Cortex of kidney (tissue), 1 donor: ENCODE data around the gene TMEFF2.
"Not testable (repeated sequence)": the region's sequence is repeated elsewhere in the genome, so short reads cannot be mapped to it uniquely, and the experiment has no call there.

ENCODE experiments used
- DNase-seq: peaks from one replicate; lab custom pipeline; 2025; lab: John Stamatoyannopoulos, UW

Gene TMEFF2

DNA sequence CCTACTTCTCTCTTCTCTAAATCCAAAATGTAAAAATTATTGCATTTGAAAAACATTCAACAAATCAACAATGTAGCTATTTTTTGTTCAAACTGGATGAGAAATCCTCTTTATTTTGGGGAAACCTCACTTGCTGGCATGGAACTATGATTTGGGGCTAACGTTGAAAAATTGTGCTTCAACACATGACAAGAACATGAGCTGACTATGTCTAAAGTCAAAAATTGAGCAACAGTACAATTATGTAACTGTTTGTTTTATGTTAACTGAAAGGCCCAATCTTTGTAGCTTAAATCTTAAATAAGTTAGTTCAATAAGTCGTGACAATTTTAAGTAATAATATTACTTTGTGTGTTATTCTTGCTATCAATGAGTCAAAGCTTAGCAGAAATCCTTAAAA lies 67.3 kb downstream of the TMEFF2 start:
- DNase-seq = no peak

DNA sequence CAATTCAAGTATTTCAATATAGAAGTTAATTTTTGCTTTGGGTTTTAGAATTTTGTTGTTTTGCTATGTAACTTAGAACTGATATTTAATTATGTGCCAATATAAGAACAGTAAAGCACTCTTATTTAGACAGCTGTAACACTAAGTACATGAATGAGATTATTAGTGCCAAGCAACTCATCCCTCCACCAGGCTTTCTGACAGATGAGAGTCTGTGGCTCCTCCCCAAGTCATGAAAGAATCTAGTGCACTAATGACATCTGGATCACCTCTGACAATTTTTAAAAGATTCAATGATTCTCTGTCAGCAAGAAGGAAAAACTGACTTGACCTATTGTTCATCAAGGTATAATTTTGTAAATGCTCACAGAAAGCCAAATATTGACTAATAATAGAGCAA lies 67.8 kb downstream of the TMEFF2 start:
- no peak for DNase-seq

DNA sequence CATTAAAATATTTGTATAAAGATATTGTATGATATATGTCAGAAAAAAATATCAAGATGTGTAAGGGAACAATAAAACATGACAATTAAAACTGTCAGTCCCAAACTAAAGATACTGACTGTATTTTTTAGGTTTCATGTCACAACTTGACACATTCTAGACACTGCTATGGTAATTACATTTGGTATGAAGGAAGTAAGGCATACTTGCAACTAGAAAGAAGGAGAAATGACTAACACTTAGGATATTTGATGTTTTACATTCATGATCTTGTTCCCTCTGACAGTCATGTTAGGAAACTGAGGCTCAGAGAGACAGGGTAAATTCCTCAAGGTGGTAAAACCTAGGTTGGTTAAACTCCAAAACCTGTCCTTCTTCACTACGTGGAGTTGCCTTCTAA lies 68.3 kb downstream of the TMEFF2 start:
- no peak for DNase-seq

DNA sequence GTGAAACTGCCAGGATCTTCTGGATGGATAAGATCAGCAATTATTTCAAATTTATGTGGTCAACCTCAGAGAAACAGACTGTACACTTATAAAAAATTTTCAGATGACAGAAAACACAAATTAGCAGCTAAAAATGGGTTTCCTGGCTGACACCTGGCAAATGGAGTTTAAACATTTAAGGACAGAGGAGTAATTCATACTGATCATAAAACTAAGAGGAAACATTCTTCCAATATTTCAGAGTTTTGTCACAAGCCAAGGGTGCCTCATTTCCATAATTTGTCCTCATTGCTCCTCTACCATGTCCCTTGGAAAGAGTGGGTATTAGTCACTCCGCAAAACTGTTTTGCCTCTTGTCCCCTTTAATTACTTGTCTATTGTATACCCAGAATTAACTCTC lies 70.2 kb downstream of the TMEFF2 start:
- DNase-seq = no peak

DNA sequence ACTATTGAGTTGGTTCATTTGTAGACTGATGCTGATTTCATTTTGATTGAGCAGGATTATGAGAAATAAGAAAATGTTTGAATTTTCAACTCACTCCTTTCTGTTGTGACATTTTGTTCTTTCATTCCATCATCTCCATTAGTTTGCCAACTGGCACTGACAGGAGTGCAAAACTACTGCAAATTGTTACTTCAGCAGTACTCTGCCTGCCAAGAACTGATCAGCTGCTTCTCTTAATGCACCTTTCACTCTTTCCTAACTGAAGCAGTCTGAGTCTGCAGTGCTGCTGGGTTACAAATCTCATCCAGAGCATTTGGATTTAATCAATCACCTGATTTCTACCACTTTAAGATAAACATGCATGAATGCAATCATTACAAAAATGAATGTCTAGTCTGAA lies 70.9 kb downstream of the TMEFF2 start:
- no peak for DNase-seq

DNA sequence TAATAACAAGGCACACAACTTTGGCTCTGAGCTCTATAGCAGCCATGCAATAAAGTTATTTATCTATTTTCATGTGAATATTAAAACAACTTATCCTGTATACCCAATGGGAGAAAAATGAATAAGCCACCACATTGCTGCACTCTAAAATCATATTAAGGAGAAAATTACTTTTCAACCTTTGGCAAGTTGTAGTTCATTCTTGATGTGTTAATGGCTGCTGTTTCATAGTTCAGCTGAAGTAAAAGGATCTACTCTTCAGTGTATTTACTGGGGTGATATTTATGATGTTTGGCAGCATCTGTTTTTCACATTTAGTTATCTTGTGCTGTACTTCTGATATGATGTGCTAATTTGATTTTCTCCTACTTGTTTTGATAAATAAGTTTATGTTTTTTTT lies 71.8 kb downstream of the TMEFF2 start:
- no peak for DNase-seq

DNA sequence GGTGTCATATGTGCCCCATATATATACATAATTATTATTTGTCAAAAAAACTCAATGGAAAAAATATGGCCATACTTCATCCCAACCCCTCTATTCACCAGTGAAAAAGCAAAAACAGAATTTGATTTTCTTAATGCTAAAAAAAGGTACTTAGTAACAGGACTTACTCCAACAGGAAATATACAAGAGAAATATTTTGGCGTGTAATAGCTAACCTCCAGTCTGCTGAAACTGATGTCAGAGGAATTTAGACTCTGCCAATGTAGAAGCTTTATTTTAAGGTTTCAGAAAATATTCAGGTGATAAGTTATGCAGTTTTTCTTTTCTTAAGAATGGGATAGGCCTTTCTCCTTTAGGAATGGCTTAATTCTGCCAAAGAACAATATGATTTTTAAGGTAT lies 72.6 kb downstream of the TMEFF2 start:
- no peak for DNase-seq

DNA sequence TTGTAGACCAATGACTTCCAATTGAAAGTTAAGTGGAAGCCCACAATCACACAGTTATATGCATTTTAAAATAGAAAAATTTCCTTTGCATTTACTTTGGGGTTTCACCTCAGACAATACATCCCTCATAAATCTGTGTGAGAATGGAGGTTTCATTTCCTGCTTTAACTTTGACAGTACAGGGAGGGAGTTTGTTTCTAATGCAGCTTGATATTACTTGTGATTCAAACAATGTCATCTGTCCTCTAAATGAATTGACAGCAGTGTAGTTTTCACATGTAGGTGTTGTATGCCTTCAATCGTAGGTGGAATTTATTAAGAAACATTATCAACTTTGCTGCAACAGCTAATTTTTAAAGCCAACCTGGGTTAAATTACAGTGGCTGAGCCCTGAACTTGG lies 75.2 kb downstream of the TMEFF2 start:
- no peak for DNase-seq

DNA sequence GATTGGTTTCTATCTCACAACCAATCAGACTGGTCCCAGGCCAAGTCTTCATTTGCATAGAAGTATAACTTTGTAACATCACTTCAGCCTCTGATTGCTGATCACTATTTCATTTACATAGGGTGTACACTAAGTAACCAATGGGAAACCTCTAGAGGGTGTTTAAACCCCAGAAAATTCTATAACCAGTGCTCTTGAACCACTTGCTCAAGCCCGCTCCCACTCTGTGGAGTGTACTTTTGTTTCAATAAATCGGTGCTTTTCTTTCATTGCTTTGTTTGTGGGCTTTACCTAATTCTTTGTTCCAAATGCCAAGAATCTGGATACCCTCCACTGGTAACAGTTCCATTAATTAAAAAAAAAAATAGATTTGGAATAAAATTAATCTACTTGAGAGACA lies 77.0 kb downstream of the TMEFF2 start:
- no peak for DNase-seq

DNA sequence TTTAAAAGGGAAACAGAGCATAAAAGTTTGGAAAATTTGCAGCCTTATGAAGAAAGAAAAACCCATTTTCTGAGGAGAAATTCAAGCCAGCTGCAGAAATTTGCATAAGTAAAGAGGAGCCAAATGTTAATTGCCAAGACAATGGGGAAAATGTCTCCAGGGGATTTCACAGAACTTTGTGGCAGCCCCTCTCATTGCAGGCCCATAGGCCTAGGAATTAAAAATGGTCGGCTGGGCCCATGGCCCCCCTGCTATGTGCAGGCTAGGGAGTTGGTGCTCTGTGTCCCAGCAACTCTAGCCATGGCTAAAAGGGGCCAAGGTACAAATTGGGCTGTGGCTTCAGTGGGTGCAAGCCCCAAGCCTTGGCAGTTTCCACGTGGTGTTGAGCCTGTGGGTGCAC lies 83.2 kb downstream of the TMEFF2 start:
- not testable (repeated sequence) for DNase-seq

DNA sequence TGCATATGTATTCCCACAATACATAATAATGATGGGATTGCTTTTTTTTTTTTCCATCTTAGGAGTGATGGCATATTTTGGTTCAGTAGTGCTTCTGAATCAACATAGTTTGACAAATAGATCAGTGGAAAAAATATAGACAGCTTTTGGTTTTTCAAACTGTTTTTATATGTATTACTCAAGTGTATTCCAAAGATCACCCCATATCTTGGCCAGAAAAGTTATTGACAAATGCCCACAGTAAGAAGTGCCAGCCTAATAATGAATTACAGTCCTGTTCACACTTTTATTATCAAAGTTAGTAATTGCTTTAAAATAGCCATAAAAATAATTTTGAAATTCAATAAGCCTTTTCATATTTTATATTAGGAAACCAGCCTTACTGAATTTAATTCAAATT lies 95.0 kb downstream of the TMEFF2 start:
- DNase-seq = no peak

DNA sequence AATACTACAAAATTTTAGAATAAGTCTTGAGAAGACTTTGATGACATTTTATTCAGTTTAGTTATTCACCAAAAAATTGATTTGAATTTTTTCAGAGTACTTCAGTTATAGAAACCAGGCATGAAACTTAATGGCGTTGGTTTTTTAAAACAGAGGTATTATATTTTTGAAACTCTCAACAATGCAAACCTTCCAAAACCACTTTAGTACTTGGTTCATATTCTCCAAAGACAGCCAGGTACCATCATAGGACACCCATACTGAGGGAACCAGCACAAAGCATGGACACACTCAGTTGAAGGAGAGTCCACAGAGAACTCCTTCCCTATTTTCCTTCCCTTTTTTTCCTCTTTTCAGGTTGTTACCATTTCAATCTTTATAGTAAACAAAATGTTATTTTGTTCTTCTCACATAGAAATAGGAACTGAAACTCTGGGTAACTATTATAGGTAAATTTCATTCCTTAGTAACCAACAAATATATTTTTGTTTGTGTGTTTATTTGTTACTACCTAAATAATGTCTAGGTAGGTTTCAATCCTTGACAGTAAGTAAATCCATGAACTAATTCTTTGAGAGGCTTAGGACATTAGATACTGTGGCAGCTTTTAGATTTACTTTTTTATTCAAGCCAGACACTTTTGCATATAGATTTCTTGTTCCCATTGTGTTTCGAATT lies 95.8 kb downstream of the TMEFF2 start:
- DNase-seq = no peak

DNA sequence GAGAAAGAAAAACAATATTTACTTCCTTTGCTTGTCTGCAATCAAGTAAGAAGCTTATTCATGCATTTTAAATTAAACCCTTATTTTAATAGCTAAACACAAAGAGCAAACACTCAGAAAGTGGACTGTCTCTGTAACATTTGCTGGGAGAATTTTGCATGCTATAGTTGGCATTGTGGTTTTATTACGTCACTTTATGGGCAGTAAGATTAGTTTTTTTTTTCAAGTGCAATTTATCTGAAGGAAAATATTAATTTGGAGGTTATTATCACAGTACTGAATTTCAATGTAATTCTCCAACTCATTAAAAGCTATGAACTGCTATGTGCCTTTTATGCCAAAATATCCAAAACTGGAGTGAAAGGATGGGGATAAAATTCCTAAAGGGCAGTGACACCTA lies 103.3 kb downstream of the TMEFF2 start:
- no peak for DNase-seq

DNA sequence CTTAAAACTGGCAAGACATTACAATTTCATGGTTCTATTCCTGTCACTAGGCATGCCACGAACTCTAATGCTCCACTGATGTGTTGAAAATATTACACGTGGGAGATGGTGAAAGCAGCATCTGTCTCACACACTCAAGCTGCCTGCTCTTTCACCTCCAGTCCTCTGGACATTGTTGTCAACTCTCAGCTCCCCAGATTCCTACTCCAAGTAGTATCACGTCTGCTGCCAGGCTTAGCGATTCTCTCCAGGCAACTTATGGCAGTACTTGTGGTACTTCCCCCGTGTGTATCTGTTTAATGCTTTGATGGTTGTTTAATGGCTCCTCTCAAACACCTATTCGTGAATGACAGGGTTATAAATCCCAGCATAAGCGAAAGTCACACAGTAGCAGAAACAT lies 103.8 kb downstream of the TMEFF2 start:
- no peak for DNase-seq

DNA sequence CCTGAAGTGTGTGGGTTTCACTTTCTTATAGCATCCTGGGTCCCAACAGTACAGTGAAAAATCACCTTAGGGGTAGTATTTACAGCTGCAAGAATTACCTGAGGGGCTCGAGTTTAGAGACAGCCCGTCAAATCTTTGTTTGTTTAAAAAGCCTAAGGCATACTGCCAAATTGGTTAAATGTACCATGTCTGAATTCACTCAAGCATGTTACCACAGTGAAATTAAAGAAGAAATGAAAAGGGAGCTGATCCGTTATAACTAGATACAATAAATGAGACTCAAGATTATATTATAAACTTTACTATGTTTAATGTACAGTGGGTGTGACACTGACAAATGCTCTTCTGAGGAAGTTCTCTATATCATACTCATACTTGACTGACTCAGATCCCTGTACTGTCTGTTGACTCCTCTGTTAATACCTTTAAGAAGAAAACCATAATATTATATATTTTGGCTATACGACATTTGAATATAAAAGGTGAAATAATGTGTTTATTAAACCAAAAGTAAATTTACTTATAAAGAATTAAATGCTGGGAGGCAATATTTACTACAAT lies 107.3 kb downstream of the TMEFF2 start:
- DNase-seq = no peak

DNA sequence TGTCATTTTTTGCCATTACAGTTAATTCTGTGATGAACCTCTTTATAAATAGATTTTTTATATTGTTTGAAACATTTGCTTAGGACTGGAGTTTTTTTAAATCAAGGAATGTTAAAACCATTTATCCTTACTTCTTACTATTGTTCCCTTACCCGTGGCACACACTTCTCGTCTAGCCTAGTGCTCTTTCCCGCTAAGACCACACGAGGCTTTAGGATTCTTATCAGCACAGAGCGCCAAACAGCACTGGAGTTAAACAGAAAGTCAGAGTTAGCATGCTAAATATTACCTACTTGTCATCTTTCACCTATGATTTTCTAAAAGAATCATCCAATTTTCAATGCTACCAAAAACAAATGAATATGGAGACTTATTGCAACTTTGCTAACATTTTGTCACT lies 112.6 kb downstream of the TMEFF2 start:
- no peak for DNase-seq

DNA sequence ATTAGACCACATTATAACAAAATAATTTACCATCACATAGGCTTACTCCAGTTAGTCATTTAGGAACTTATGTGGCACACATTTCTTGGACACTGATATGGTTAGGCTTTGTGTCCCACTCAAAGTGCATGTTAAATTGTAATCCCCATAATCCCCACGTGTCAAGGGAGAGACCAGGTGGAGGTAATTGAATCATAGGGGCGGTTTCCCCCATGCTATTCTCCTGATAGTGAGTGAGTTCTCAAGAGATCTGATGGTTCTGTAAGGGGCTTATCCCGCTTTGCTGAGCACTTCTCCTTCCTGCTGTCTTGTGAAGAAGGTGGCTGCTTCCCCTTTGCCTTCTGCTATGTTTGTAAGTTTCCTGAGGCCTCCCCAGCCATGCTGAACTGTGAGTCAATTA lies 114.6 kb downstream of the TMEFF2 start:
- not testable (repeated sequence) for DNase-seq

DNA sequence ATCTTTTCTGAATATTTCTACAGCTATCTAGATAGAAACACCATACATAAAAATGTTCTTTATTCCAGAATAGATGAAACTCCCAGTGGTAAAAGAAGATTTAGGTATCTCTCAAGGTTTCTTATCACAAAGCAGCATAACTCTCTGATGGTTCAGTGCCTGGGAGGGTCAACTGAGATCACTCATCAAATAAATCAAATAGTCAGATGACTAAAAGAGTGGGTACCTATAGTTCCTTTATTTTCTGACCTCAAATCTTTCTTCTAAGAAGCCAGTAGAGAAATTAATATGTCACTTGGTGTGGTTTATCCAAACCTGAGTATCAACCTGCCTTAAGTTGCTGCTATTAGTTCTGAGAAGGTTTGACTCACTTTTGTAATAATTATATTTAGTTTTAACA lies 120.9 kb downstream of the TMEFF2 start:
- no peak for DNase-seq

DNA sequence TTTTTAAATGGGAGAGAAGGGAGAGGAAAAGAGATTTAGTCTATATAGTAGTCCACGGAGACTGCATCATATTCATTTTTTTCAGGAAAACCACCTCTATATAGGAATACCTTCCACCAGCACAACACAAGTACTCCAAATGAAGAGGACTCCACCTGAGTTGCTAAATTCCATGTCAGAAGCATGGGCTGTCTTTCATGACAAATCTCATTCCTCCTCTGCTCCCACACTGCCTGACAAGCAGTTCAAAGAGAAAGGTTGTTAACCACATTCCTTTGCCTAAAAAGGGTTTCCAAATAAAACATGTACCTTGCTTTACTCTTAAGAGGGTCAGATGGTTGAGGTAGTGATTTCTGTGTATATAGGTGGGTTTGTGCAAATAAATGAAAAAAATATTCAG lies 122.0 kb downstream of the TMEFF2 start:
- no peak for DNase-seq

DNA sequence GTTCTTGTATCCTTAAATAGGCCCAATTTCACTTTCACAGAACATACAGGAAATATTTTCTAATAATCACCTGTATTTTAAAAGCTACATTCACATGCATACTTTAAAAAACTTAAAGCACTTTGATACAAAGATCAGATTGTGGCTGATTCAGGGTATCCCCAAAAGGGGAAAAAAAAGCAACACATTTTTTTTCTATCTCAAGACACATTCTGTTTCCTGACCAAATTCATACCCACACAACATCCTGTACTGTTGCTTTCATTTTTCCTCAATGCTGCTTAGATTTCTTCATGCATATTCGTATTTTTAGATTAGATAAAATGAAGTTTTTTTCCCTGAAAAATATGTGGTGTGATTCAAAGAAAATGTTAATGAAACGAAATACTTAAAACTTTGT lies 122.5 kb downstream of the TMEFF2 start:
- DNase-seq = no peak

DNA sequence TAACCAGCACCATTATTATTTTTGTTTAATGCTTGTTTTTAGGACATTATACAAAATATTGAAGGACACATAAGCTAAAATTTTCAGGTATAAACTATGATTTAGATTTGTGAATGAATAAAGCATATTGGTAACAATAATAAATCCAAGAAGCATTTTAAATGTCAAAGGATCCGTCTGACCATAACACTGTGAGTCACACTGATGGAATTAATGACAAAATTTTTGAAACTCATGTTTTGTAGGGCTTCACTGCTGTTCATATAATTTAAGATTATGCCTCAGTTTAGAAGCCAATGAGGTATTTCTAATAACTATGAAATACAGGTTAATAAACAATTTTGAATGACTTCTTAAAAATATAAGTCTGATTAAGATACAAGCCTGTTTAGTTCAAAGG lies 124.6 kb downstream of the TMEFF2 start:
- DNase-seq = no peak

DNA sequence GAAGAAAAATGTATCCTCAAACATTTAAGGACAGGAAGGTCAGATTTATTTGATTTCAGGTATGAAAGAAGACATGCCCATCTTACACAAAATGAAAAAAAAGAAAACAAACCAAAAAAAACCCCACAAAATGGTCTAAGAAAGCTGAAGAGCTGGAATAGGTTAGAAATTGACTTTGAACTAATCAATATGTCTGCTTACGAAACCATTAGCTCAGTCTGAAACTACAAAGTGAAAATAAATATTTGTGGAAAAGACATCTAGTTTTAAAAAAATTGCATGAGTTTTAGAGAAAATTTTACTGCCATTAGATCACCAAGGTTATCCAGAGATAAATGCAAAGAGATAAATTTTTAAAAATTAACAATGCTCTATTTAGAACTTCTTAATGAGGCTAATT lies 125.3 kb downstream of the TMEFF2 start:
- DNase-seq = no peak

DNA sequence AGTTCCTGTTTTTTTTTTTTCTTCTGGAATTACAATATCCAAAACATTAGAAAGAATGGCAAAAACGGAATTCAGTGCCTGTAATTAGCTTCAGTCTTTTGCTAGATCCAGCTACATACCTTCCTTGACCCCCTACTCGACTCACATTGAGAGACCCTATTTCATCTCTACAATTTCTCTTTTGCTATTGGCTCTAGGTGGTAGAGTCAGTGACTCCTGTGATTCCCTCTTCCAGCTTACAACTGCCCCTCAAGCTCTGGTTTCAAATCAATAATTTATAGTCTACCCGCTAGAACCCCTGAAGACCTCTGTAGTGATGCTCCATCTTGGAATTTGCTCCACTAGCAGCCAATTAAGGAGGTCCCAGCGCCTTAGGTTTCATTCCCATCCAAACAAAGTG lies 125.8 kb downstream of the TMEFF2 start:
- no peak for DNase-seq

DNA sequence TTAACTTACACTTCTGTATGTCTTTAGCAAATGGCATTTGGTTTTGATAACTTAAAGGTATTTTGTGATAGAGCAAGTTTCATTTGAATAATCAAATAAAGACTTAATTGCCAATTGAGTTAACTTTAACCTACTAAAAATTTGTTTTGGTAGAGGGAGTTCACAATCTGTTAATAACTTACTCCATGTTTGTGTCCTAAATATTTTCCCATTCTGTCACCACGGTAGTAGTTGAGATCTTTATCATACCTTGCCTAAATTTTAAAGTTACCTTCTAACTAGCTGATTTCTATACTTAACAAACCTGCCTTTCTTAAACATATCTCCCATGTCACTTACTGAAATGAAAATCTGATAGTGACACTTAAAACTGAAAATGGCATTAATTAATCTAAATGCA lies 127.1 kb downstream of the TMEFF2 start:
- no peak for DNase-seq
